Measurements from ENCODE around the gene FBXO10. TPM values are rescaled to one million over a fixed set of nuclear protein-coding genes. Genes with fewer than 3 reads are reported as not detected.

Gene FBXO10
- total and polyA plus RNA-seq, 2 of the 8 experiments (the other 6 are each of a cell fraction or from before 2014, with no cell fraction given) = 13.1 to 13.9 TPM

GRCh38 chr9:37564916-37565315, 11.3 kb downstream of the FBXO10 start (continued):
- TF ChIP-seq NRF1 (IDR thresholded peaks at IDR 0.05; ENCODE audit: low read depth, low read length) (no peak), CTCF (IDR thresholded peaks at IDR 0.05; ENCODE audit: control extremely low read depth in 1 of 3, insufficient read depth in 1 of 3, low read depth in 1 of 3, low read length in 3 of 3) (no peak), JUN (IDR thresholded peaks at IDR 0.05; ENCODE audit: low read depth, low read length) (no peak), FOSL1 (IDR thresholded peaks at IDR 0.05; ENCODE audit: insufficient read depth, low read depth, low read length) (no peak), EP300 (IDR thresholded peaks at IDR 0.05; ENCODE audit: borderline replicate concordance in 1 of 2, low read depth in 2 of 2, low read length in 2 of 2) (no peak)
